Measurements from ENCODE around the gene REEP1. TPM values are rescaled to one million over a fixed set of nuclear protein-coding genes. Genes with fewer than 3 reads are reported as not detected.

REEP1 gene
- total and polyA plus RNA-seq, 2 experiments from 2014 or later = 21.5 to 26.5 TPM

- no peaks in the 10 kb centered on the region for H3K36me3 ChIP-seq (replicated peaks; ENCODE audit: insufficient read depth, low read depth)
- 76% methylated on average over 6 of the region's 6 CpGs for WGBS (ENCODE audit: low lambda C conversion rate, missing lambda C conversion rate)
- H3K27me3 ChIP-seq = no peaks in the 10 kb centered on the region
- DNase-seq (ENCODE audit: low spot score) = no peak
- no peaks in the 10 kb centered on the region for H3K79me2 ChIP-seq
- H3K4me1 ChIP-seq (ENCODE audit: insufficient read depth) = peaks cover 13% of the 10 kb centered on the region
- no peaks in the 10 kb centered on the region for H3K9me3 ChIP-seq (ENCODE audit: low read depth)
- no peaks in the 10 kb centered on the region for H4K20me1 ChIP-seq (ENCODE audit: insufficient read depth, poor library complexity, severe bottlenecking)
- TF ChIP-seq CTCF (IDR thresholded peaks at IDR 0.05; ENCODE audit: poor library complexity) (no peak), EZH2phosphoT487 (IDR thresholded peaks at IDR 0.05; ENCODE audit: low read depth, severe bottlenecking, unreplicated experiment) (no peak), EZH2 (IDR thresholded peaks at IDR 0.05; ENCODE audit: borderline replicate concordance) (no peak)
- H3K4me3 ChIP-seq = no peak overlapping the region
- H2AFZ ChIP-seq = no peak overlapping the region
- H3K9me2 ChIP-seq (replicated peaks; ENCODE audit: insufficient read depth) = no peaks in the 10 kb centered on the region
- no peak overlapping the region for H3K4me2 ChIP-seq
- no peak overlapping the region for H3K27ac ChIP-seq
Observed at GRCh38 chr2:86225581-86225980, 111.8 kb downstream of the REEP1 start.

- no peaks in the 10 kb centered on the region for H3K9me3 ChIP-seq (ENCODE audit: low read depth)
- H3K9me2 ChIP-seq (replicated peaks; ENCODE audit: insufficient read depth) = no peaks in the 10 kb centered on the region
- no peaks in the 10 kb centered on the region for H3K36me3 ChIP-seq (replicated peaks; ENCODE audit: insufficient read depth, low read depth)
- H3K27me3 ChIP-seq = no peaks in the 10 kb centered on the region
- TF ChIP-seq CTCF (IDR thresholded peaks at IDR 0.05; ENCODE audit: poor library complexity) (no peak), EZH2phosphoT487 (IDR thresholded peaks at IDR 0.05; ENCODE audit: low read depth, severe bottlenecking, unreplicated experiment) (no peak), EZH2 (IDR thresholded peaks at IDR 0.05; ENCODE audit: borderline replicate concordance) (no peak)
- no peaks in the 10 kb centered on the region for H3K79me2 ChIP-seq
- 96% methylated on average over 9 of the region's 9 CpGs for WGBS (ENCODE audit: low lambda C conversion rate, missing lambda C conversion rate)
- no peak overlapping the region for H3K4me2 ChIP-seq
- no peak overlapping the region for H3K27ac ChIP-seq
- no peak overlapping the region for H2AFZ ChIP-seq
- peaks cover 13% of the 10 kb centered on the region for H3K4me1 ChIP-seq (ENCODE audit: insufficient read depth)
- no peak for DNase-seq (ENCODE audit: low spot score)
- H4K20me1 ChIP-seq (ENCODE audit: insufficient read depth, poor library complexity, severe bottlenecking) = no peaks in the 10 kb centered on the region
- H3K4me3 ChIP-seq = no peak overlapping the region
Observed at GRCh38 chr2:86224645-86225355, 112.6 kb downstream of the REEP1 start.

- 86% methylated on average over 2 of the region's 2 CpGs for WGBS (ENCODE audit: low lambda C conversion rate, missing lambda C conversion rate)
- peaks cover 13% of the 10 kb centered on the region for H3K4me1 ChIP-seq (ENCODE audit: insufficient read depth)
- no peaks in the 10 kb centered on the region for H3K79me2 ChIP-seq
- no peak overlapping the region for H2AFZ ChIP-seq
- no peak for DNase-seq (ENCODE audit: low spot score)
- TF ChIP-seq EZH2 (IDR thresholded peaks at IDR 0.05; ENCODE audit: borderline replicate concordance) (no peak), CTCF (IDR thresholded peaks at IDR 0.05; ENCODE audit: poor library complexity) (no peak), EZH2phosphoT487 (IDR thresholded peaks at IDR 0.05; ENCODE audit: low read depth, severe bottlenecking, unreplicated experiment) (no peak)
- H3K27ac ChIP-seq = peak overlapping the region; percentile 70
- no peaks in the 10 kb centered on the region for H3K9me3 ChIP-seq (ENCODE audit: low read depth)
- H3K4me3 ChIP-seq = no peak overlapping the region
- no peaks in the 10 kb centered on the region for H3K27me3 ChIP-seq
- H3K4me2 ChIP-seq = peak overlapping the region; percentile 39
- H4K20me1 ChIP-seq (ENCODE audit: insufficient read depth, poor library complexity, severe bottlenecking) = no peaks in the 10 kb centered on the region
- H3K9me2 ChIP-seq (replicated peaks; ENCODE audit: insufficient read depth) = no peaks in the 10 kb centered on the region
- no peaks in the 10 kb centered on the region for H3K36me3 ChIP-seq (replicated peaks; ENCODE audit: insufficient read depth, low read depth)
Observed at GRCh38 chr2:86223927-86224560, 113.4 kb downstream of the REEP1 start.

All from hepatocyte (in vitro differentiated cells).